Keratinocyte (primary cell): ENCODE results near the gene ZNF285.

Source experiments
- CTCF ChIP-seq, 3 experiments: IDR thresholded peaks in 1 of 3; conservative IDR thresholded peaks in 1 of 3; optimal IDR thresholded peaks in 1 of 3; 2 replicates in 2 of 3; 3 replicates in 1 of 3; pipeline versions ENCODE3 to v1.5.1; 2011; ENCODE audit warnings: low read length in 3 of 3, mild to moderate bottlenecking in 3 of 3, moderate library complexity in 2 of 3, control low read depth in 1 of 3, inconsistent platforms in 1 of 3; ENCODE audit not compliant: insufficient read depth in 2 of 3; ENCODE audit errors: extremely low read depth in 1 of 3
- EZH2 ChIP-seq: IDR thresholded peaks from one replicate; pipeline ENCODE4 v1.6.1; 2012; ENCODE audit warnings: inconsistent platforms, mild to moderate bottlenecking, low read length, moderate library complexity

- TF ChIP-seq CTCF (optimal IDR thresholded peaks at IDR 0.05 in 1 of 3, IDR thresholded peaks at IDR 0.05 in 1 of 3, conservative IDR thresholded peaks at IDR 0.05 in 1 of 3; ENCODE audit: extremely low read depth in 1 of 3, insufficient read depth in 2 of 3, low read length in 3 of 3) = no peak
- TF ChIP-seq EZH2 = no peak
Observed at GRCh38 chr19:44430956-44431355, 29.5 kb upstream of the ZNF285 start.
